Eye (tissue), 1 donor: ENCODE measurements around the gene TSPAN6.

ENCODE experiments used
- DNase-seq: peaks from one replicate; pipeline ENCODE4 v3.0.0-alpha.2; 2015

TSPAN6 gene, protein sequence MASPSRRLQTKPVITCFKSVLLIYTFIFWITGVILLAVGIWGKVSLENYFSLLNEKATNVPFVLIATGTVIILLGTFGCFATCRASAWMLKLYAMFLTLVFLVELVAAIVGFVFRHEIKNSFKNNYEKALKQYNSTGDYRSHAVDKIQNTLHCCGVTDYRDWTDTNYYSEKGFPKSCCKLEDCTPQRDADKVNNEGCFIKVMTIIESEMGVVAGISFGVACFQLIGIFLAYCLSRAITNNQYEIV

DNA sequence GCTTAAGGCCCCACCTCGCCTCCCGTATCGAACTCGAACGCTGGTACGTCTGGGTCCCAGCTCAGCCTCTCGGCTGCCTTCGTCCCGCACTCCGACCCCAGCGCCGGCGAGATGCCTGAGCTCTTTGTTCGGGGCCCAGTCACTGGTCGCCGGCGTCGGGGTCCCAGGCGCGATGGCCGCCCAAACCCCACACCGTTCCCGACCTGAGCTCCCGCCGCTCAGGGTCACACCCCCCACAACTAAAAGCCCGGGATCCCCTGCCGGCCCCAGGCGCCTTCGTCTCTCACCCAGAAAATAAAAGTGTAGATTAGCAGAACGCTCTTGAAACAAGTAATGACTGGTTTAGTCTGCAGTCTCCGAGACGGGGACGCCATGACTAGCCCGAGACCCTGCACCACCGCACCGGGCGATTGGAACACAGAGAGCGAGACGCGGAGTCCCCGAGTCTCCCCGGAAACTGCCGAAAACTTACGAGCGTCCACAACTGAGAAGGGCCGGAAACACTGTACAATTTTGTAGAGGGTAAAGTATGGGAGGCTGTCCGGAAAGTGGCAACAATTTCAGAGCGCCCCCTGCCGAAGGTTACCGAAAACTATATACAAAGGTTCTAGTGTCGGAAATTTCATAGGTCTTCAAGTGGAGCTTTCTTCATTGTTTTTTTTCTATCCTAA is at the start of gene TSPAN6:
TSPAN6 (minus strand) TSS at position 486 of the 671 bp plus-strand sequence; CDS start at position 374, 112 bp downstream.
- peak; percentile 95 for DNase-seq

DNA sequence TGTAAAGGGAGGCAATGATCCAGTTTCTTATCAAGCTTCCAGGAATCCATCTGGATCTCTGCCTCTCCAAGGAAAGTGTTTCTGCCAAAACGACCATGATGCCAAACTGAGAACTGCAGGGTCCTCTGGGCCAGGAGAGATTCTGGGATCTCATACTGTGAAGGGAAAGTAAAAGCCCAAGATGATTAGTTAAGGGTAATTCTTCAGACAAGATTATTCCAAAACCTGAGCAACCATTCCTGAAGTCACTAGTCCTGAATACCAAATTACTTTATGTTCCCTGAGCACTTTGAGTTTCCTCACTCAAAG is 49.3 kb upstream of the TSPAN6 start:
- DNase-seq, result no peak

DNA sequence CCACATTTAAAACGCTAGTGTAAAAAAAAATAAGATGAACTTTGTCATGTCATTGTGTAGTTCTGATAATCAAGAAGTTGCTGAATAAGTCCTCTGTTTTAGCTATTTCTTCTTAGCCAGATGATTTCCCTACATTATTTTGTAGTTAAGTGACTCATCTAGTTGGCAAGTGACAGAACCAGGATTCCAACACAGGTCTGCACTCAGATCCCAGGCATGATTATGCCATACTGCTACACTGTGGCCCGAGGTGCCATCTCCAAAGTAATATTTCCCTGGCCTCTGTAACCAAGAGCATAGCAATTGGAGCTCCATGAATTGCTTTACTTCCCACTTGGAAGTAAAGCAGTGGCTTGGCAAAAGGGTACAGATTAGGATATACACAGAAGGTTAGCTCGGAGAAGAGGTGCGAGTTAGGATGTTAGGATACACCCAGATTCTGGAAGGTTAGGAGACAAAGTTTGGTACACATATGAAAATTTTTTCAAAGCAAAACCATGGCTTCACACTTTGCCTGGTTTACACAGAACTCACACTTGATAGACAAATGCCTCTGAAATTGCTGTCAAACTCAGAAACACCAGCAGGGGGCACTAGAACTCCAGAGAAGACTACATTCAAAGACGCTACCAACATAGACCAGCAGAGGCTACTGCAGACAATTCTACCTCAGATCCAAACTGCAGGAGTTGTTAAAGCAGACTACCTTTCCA is 48.8 kb upstream of the TSPAN6 start:
- peak; percentile 88 for DNase-seq

DNA sequence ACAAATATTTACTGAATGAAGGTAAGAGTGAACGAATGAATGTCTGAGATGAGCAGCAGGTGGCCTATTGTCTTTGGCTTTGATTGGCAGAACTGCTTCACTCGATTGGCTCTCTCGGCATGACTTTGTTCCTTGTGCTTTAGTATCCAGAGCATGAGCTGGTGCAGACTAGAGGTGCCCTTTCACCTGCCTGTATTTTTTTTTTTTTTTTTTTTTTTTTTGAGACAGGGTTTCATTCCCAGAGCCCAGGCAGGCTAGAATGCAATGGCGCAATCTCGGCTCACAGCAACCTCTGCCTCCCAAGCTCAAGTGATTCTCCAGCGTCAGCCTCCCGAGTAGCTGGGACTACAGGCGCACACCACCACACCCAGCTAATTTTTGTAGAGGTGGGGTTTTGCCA is 46.3 kb upstream of the TSPAN6 start:
- DNase-seq, result no peak

DNA sequence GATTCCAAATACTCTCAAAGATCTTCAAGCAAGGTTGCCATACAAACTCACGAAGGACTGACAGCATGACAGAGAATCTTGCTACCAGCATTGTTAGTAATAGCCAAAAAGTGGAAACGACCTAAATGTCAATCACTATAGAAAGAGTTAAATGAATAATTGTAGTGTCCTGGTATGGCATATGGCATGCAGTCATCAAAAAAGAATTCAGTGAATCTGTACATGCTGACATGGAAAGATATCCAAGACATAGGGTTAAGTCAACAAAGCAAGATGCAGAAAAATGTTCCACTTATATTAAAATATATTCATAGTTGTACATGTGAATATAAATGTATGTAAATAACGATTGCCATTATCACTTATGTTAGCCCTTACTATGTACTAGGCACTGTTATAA is 45.0 kb upstream of the TSPAN6 start:
- no peak for DNase-seq

DNA sequence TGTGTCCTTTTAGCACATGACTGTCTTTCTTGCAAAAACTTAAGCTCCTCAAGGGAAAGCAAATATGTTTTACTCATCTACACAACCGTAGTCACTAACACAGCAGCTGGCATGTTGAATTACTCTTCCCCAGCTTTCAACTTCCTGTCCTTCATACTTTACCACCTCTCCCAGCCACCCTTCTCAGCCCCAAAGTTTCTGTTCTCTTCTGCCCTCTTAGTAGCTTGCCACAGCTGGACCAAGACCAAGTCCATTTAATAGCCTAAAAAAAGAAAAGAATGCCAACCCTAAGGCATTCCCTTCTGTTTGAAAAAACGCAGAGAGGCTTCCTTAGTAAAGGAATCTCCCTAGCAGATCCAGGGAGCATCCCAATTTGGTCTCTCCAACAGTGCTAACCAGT is 44.1 kb upstream of the TSPAN6 start:
- DNase-seq, result no peak

DNA sequence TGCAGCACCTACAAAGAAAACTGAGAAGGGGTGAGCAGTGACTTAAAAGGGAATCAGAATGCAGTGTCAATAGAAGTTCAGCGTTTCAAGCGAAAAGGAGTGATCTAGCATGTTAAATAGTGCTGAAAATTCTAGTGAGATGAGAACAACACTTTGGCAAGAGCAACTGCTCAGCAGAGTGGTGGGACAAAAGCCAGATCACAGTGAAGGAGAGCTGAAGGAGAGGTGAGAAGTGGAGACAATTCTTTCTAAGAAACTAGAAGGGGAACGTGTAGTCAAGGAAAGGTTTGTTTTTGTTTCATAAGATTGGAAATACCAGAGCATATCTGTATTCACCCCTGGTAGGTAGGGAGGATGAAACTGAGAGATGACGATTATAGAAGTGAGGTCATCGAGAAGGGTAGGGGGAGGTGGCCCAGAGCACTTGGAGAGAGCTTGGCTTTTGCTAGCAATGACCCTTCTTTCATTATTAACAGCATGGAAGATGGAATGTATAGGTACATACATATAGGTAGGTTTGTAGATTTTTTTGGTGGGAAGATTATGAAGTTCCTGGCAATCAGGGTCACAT is 41.1 kb upstream of the TSPAN6 start:
- no peak for DNase-seq

DNA sequence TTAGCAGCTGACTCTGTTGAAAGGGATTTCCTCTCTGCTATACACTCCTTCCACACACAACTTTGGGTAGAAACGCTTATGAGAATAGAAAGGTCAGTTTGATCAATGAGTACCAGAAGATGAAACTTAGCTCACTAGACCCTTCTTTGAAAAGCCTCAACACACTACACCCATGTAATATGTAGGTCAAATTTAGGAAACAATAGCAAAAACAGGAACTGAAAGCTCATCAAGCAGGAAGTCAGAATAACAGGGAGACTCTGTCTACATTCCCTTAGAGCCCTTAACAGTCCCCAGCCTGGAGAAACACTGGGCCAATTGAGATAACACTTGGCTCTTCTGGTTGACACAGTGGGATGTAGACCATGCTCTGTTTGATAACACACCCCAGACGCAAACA is 38.1 kb upstream of the TSPAN6 start:
- no peak for DNase-seq

DNA sequence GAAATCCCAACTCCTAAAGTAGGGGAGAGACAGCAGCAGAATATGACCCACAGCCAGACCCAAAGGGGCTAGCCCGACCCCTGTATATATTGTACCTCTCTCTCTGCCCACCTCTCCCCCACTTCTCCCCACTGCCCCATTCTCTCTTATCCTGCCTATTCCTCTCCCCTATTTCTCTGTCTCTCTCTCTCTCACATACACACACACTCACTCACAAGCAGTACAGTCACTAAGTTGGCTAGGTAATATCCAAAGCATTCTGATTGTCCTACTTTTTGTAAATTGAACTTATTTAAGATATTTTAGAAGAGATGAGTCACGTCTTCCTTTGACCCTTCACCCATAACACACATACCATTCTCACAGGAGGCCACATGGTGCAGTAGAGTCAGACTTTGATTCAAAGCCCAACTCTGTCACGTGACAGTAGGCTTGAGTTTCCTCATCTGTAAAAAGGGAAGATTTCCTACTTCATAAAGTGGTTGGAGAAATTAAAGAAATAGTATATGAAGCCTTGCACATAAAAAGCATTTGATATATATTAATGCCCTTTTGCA is 36.9 kb upstream of the TSPAN6 start:
- DNase-seq, result no peak

DNA sequence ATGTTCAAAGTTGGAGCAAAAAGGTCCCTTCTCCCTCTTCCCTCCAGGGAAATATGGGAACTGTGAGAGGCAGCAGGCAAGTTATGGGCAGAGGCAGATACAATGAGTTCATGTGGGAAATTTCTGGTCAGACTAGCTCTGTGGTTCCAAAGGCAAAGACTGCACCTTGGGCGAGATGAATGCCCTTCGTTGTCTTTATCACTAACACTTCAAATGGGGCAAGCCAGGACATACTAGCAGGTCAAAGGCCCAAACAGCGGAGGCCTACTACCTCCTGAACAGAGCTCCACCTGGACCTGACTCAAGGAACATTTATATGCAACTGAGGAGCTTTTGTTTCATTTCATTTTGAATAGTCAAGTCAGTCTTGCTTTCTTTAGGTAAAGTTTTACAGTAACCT is 36.4 kb upstream of the TSPAN6 start:
- DNase-seq, result no peak

DNA sequence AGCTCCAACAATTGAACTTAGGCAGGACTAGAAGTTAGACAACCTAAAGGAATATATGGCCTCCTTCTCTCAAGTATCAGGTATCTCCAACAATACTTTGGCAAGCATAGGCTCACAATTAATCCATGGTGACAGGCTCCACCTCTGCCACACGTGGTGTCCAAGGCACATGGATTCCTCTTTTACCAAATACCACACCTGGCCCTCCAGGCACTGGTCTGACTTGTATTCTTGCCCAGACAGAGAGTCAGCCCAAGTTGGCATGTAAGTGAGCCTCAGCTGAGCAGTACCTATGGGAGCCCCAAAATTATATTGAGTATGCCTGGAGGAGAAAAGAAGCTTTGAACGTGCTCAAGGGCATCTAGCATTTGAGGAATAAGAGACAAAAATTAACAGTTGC is 27.0 kb upstream of the TSPAN6 start:
- no peak for DNase-seq

DNA sequence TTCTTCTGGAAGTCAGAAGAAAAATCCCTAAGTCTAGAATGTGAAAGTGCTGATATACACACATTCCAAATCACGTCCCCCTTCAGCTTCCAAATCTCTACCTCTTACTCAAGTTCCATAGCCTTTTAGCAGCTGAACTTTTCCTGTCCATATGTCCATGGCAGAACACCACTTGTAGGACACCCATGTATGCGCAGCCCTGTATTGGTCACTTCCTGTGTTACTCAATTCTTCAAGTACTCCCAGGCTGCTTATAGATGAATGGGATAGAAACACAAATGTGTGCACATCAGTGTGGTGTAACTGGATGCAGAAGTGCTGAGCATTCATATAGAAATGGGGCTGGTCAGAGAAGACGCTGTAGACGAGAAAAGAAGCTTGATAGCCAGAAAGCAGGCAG is 26.2 kb upstream of the TSPAN6 start:
- no peak for DNase-seq

DNA sequence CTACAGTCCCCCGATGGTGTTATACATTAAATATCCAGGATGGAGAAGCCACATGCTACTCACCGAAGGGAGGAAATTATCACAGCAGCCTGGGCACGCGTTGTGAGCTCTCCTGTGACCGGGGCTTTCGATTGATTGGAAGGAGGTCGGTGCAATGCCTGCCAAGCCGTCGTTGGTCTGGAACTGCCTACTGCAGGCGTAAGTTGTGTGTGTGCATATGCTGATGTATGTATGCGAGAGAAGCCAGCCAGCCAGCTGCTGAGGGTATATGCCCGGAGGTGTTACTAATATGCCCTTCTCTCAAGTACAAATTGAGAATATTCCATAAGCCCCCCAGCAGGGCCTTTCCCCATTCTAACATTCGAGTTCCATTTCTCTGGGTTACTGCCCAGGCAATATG is 25.6 kb upstream of the TSPAN6 start:
- DNase-seq, result no peak

DNA sequence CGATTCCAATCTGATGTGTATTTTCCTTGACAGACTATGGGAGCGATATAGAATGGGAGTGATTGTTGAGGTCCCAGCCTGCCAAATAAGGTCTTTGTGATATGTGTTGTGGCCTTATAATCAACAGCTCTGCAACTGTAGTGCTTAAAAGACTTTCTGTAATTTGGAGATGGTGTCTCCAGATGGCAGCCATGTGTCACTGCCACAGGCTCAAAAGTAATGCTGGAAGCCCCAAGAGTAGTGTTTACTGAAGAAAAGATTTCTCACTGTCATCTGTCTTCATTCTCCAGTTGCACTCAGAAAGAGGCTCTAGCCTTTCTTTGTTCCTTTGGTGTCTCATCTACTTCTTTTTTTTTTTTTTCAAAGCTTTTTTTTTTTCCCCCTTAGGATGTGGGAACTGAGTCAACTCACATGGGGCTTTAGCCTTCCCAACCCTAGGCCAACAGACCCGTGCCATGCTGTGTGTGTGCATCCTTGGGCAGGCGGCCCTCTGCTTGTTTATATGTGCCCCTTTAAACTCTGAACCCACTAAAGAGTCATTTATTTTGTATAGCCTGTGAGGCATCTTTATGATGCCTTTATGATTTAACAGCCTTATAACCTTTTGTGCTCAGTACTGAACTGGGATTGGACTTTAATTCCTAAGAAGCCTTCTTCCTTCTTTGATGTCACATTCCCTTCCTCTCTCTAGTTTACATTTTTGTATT is 23.0 kb upstream of the TSPAN6 start:
- no peak for DNase-seq

DNA sequence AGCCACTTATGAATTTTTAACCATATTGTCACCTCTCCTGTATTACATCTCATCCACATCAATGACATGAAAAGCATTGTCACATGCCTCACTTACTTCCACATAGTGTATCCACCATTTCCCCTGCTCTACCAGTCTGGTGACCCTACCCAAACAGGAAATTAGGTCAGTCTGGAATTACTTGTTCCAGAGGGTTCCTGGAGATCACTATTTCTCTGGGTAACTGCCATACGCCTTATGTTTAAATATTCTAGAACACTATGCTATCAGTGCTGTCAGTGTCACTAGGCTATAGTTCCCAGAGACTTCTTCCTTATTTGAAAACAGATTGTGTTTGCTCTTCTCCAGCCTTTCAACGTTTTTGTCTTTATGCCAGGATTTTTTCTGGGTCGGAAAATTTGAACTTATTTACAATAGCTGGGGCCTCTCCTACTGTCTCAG is 22.4 kb upstream of the TSPAN6 start:
- DNase-seq, result no peak

DNA sequence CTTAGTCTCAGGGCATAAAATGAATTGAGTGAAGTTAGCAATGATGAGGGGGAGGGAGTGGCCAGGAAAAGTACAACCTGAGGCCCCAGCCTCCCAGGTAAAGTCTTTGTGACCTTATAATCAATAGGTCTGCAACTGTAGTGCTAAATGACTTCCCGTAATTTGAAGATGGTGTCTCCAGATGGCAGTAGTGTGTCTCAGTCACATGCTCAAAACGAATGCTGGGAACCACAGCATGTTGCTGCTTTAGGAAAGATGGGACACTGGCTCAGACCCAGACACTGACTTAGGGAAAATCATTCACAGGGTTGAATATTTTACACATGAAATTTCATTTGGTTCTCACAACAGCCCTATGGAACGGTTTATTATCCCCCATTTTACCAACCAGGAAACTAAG is 17.7 kb upstream of the TSPAN6 start:
- peak; percentile 26 for DNase-seq

DNA sequence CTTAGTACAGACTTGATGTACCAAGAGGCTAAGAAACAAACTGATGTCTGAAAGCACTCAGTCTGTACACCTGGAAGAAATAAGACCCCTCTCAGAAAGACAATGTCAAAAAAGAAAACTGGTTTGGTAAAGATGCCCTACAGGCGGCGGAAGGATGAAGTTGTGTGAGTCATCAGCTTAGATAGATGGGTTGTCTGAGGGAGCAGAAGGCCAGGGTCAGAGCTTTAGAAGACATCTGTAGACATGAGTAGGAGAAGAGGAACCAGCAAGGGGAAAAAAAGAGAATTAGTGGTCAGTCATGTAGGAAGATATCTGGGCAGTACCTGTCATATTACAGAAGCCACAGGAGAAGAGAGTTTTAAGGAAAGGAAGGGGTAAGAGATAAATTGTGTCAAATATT is 15.7 kb upstream of the TSPAN6 start:
- no peak for DNase-seq

DNA sequence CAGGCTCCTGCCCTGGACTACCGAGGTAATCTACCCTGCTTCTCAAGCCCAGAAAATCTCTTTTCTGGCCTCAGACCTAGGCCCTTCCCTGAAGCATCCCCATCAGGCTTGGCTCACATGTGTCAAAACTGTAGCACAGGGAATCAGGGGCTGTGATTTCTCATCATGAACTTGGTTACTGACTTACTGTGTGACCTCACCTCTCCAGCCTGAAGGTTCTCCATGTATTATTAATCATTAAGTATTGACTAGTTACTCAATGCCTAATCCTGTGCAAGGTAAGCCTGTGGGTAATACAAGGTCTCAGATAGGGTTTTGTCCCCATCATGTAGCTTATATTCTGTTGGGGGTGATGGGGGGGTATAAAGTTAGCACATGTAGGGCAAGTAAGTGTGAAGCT is 14.2 kb upstream of the TSPAN6 start:
- no peak for DNase-seq

DNA sequence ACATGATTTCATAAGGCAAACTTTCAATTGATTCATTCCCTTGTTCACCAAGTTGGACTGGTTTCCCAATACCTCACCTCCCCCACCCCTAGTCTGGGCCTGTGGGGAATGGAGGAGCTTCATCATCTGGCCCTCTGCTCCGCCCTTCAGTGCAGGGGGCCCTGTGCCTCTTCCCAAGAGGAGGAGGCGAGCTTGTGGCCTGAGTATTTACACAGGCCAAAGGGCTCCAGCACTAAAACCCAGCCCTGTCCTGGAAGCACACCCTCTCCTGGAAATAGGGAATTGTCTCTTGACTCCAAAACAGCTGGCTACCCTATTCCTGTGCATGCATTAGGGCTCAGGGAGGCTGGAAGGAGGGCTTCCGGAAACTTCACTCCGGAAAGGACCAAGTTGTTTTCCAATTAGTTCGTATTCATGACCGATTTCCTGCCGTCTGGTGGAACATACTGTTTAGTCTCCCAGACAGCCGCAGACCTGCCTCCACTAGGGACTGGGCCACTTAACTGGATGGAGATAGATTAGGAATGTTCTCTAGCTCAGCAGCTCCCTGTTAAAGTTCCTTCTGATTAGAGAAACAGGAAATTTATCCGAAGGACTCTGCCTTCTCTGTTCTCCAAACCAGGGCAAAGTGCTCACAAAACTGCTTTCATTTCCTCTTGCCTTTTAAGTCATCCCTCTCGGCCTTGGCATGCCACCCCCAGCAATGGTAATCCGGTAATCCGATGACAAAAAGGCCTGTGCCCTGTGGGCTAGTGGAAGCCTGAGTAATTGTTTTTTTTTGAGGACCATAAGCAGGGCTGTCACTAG is 13.1 kb upstream of the TSPAN6 start:
- peak; percentile 22 for DNase-seq

DNA sequence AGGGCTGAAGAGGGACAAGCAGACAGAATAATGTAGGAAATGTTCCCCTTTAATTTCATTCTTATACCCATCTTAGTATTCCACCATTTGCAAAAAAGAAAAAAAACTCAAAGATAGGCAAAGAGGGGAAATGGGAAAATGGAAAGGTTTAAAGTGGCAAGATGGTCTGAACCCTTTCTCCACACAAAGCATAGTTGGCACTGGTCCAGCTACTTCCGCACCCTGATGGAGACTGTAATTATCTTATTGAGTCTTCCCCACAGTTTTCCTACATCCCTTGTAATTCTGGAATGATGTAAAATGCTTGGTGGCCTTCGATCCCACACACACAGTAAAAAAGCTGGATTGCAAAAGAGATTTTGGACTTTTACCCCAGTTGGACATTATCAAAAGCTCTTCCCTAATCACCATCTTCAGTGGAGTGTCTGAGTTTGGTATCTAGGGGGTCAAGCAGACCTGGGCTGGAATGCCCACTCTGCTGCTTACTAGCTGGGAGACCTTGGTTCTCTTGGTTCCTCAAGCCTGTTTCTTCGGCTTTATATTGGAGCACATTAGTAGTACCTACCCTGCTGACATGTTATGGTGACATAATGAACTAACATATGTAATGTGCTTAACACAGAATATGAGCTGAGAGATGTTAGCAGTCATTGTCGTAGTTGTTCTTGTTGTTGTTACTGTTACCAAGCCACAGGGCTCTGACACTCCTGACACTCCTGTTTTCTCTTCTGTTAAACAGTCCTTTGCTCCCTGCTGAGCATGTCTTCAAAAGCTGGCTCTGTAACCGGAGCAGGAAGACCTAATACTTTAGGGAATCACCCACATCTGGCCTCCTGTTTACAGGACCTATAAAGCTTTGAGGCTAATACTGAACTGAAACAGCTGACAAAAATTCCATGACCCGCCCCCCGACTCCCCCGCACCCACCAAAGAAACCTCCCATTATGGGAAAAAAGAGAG is 12.1 kb upstream of the TSPAN6 start:
- peak; percentile 43 for DNase-seq

DNA sequence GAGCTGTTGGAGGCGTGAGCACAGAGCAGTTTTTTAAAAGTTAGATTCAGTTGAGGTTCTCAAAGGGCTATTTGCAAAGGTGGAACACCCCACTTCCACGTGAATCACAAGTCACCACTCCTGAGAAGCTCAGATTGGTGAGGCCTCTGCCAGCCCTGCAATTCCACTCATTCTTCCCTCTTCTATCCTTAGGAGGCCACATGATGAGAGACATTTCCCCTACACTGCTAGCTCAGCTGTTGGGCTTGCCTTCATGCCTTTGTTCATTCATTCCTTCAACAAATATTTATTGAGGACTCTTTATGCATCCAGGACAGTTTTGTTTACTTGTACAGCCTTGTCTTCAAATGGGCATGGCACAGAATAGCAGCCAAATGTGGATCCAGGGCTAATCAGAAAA is 11.1 kb upstream of the TSPAN6 start:
- no peak for DNase-seq
